T-helper 22 cell (primary cell): ENCODE data around the gene SLC16A4.
"Not testable (repeated sequence)": the region's sequence is repeated elsewhere in the genome, so short reads cannot be mapped to it uniquely, and the experiment has no call there.

Source experiments
- DNase-seq: peaks from one replicate; pipeline ENCODE4 v3.0.0-alpha.2; 2020; ENCODE audit warnings: low read depth

The SLC16A4 gene

GRCh38 chr1:110390692-110391245 is at the start of gene SLC16A4:
Gene SLC16A4, minus strand, starts transcription at chr1:110391026. Its CDS starts 1,703 bp downstream, at chr1:110389323.
- no peak for DNase-seq

DNA sequence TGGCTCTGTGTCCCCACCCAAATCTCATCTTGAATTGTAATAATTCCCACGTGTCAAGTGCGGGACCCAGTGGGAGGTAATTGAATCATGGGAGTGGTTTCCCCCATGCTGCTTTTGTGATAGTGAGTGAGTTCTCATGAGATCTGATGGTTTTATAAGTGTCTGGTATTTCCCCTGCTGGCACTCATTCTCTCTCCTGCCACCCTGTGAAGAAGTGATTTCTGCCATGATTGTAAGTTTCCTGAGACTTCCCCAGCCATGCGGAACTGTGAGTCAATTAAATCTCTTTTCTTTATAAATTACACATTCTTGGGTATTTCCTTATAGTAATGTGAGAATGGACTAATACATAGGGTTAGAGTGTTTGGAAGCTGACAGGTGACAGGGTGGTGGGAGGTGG is 49.0 kb upstream of the SLC16A4 start:
- not testable (repeated sequence) for DNase-seq

- no peak for DNase-seq
Measured at GRCh38 chr1:110438893-110439292, 48.1 kb upstream of the SLC16A4 start.

DNA sequence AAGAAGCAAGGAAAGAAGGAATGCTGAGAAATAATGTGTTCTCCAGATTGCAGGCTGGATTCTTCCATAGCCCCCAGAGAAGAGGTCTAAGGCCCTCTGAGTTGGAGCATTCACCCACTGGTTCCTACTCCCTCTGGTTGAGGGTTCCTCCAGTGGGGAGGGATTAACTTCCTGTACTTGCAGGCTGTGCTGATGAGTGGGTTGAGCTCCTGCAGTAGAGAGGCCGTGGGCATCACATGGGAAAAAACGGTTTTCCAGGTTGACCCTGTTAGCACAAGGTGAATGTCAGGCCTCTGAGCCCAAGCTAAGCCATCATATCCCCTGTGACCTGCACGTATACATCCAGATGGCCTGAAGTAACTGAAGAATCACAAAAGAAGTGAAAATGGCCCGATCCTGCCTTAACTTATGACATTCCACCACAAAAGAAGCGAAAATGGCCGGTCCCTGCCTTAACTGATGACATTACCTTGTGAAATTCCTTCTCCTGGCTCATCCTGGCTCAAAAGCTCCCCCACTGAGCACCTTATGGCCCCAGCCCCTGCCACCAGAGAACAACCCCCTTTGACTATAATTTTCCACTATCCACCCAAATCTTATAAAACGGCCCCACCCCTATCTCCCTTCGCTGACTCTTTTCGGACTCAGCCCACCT is 46.9 kb upstream of the SLC16A4 start:
- not testable (repeated sequence) for DNase-seq

GRCh38 chr1:110436635-110437034 is 45.8 kb upstream of the SLC16A4 start:
- no peak for DNase-seq

DNA sequence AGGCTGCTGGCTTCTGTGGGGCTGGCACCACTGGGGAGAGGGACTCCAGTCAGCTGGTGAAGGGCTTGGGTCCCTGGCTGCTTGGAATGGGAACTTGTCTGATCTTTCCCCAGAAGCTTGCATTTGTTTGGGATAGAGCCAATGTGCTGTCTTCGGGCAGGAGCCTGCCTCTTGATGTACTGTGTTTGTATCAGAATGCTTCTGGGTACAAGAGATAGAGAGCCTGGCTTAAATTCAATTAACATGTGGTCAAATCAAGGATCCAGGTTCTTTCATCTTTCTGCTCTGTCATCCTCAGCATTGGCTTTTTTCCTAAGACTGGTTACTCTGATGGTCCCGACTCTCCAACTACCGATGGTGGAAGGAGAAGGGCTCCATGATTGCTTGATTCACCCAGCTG is 44.1 kb upstream of the SLC16A4 start:
- DNase-seq = no peak

GRCh38 chr1:110433803-110434202 is 43.0 kb upstream of the SLC16A4 start:
- DNase-seq = no peak

- no peak for DNase-seq
Measured at GRCh38 chr1:110433213-110433612, 42.4 kb upstream of the SLC16A4 start.

- no peak for DNase-seq
Measured at GRCh38 chr1:110430901-110431300, 40.1 kb upstream of the SLC16A4 start.

DNA sequence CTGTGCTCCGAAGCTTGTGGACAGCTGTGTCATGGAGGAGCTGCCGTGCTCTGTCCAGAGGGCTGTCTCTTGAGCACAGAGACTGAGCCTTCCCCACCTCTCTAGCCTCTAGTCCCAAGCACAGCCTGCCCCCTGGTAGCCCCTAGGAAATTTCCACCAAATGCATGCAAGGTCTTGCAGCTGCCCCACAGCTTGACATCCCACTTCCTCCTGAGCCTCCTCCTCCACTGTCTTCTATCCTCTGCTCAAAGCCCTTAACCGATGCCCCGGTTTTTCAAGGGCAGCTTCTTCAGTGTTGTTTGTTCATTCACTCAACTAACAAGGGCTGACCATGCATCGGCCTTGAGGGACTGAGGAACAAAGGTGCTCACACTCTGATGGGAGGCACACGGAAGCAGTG is 39.5 kb upstream of the SLC16A4 start:
- DNase-seq = no peak

DNA sequence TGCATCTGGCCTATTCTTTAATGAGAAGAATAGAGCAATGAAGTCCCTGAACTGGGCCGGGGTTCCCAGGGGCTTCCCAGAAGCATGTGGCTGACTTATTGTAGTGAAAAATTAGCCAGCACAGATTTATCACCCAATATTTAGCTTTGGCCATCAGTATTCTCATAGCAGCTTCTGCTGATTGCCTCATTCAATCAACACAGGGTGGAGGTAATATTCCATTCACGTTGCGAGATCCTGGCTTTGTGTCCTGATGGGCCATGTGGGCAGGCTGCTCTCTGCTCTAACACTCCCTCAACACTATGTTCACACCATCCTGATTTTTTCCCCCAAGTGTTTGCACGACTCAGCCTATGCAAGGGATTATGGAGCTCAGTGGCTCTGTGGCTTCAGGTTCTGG is 38.1 kb upstream of the SLC16A4 start:
- no peak for DNase-seq

- no peak for DNase-seq
Measured at GRCh38 chr1:110426854-110427253, 36.0 kb upstream of the SLC16A4 start.

- no peak for DNase-seq
Measured at GRCh38 chr1:110425612-110426152, 34.9 kb upstream of the SLC16A4 start.

GRCh38 chr1:110424699-110425611 is 34.1 kb upstream of the SLC16A4 start:
- DNase-seq = no peak

- DNase-seq = no peak
Measured at GRCh38 chr1:110420874-110421793, 30.3 kb upstream of the SLC16A4 start.

GRCh38 chr1:110420023-110420662 is 29.3 kb upstream of the SLC16A4 start:
- no peak for DNase-seq

DNA sequence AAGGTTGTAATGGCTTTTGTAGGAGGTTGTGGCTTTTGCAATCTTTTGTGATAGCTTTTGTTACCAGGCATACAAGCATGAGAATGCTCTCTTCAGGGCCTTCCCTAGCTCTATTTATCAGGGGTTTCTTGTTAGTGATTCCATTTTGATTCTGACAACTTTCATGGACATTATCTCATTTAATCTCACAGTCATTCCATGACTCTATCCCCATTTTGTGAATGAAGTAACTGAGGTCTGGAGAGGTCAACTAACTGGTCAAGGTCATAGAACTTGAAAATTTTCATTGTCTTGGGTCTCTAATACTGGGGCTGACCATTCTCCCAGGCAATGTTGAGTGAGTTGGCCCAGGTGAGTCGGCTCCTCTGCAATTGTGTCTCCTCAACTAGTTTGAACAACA is 27.9 kb upstream of the SLC16A4 start:
- DNase-seq = no peak

GRCh38 chr1:110413045-110413444 is 22.2 kb upstream of the SLC16A4 start:
- not testable (repeated sequence) for DNase-seq

DNA sequence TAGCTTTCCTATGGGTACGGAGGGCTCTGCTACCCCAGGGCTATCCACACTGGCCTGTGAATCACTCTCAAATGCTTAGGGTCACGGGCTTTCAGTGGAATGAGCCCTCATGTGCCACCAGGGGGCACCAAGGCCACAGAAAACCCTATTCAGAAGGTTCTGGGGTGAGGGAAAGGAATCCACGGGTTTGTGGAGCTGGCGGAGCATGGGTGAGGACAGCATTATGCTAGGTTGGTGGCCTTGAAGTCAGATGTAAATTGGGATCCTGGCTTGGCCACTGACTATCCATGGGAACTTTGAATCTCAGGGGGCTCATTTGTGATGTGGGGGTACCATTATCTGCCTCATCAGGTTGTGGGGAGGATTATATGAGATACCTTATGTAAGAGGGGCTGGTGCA is 21.8 kb upstream of the SLC16A4 start:
- peak; percentile 27 for DNase-seq

- DNase-seq = no peak
Measured at GRCh38 chr1:110411173-110411735, 20.4 kb upstream of the SLC16A4 start.

DNA sequence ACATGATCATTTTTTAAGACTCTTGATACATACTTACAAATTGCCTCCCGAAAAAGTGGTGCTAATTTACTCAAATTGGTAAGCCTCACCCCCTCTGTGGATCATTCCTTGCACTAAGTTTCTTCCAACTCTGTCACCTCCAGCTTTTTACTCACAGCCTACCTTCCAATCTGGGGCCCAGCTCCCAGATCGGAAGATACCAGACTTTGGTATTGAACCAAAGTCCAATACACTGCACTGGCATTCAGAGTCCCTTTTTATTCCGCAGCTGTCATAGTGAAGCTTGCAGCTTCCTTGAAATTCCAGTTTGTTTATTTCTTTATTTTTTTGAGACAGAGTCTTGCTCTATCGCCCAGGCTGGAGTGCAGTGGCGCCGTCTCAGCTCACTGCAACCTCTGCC is 18.5 kb upstream of the SLC16A4 start:
- DNase-seq = no peak
